Ovary (tissue), 3 donors: ENCODE results near the gene ARHGAP23.

Experiments used
- POLR2A ChIP-seq: fragments of 450-650 bp; IDR thresholded peaks from one replicate; pipeline ENCODE4 v1.6.1; 2017; ENCODE audit warnings: antibody characterized with exemption, mild to moderate bottlenecking, moderate library complexity
- TF ChIP-seq, protein P1 (sequence below), 3 donors: fragments of 450-650 bp in 2 of 3; fragments of 200-600 bp in 1 of 3; IDR thresholded peaks; one replicate each; pipeline versions ENCODE4 v1.5.1 to v1.8.0; 2016 to 2022; ENCODE audit warnings: antibody characterized with exemption in 3 of 3, mild to moderate bottlenecking in 1 of 3
- donor health status: DM: no; HTN: no; CAD: no.

DNA sequence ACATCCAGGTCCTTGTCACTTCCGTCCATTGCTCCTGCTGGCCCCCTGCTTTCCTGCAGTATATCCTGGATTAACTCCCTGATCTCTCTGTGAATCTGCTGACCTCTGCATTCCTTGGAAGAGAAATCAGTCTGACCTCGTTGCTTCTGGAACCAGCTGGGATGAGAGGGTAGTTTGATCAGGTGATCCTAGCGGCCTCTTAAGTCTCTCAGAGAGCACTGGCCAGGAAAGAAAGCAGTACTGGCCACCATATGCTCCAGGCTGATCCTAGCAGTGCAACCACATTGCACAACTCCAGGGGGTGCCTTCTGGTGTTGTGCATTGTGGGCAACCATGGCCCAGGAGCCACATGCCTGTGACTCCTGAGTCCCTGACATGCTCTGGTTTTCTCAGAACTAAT is 79.2 kb downstream of the ARHGAP23 start:
- TF ChIP-seq, protein P1, sequence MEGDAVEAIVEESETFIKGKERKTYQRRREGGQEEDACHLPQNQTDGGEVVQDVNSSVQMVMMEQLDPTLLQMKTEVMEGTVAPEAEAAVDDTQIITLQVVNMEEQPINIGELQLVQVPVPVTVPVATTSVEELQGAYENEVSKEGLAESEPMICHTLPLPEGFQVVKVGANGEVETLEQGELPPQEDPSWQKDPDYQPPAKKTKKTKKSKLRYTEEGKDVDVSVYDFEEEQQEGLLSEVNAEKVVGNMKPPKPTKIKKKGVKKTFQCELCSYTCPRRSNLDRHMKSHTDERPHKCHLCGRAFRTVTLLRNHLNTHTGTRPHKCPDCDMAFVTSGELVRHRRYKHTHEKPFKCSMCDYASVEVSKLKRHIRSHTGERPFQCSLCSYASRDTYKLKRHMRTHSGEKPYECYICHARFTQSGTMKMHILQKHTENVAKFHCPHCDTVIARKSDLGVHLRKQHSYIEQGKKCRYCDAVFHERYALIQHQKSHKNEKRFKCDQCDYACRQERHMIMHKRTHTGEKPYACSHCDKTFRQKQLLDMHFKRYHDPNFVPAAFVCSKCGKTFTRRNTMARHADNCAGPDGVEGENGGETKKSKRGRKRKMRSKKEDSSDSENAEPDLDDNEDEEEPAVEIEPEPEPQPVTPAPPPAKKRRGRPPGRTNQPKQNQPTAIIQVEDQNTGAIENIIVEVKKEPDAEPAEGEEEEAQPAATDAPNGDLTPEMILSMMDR (IDR thresholded peaks at IDR 0.05): no peak
- TF ChIP-seq POLR2A: no peak
